Ectodermal cell (in vitro differentiated cells): ENCODE results near the gene DNAH9.
A peak's percentile ranks its signal among the peaks of the same experiment; 100 is the strongest.

ENCODE experiments used
- H3K27ac ChIP-seq: 2 replicates; pipeline ENCODE4 v1.7.0; 2013; ENCODE audit warnings: mild to moderate bottlenecking, low read depth, low read length; ENCODE audit not compliant: insufficient read depth, poor library complexity, severe bottlenecking
- H3K27me3 ChIP-seq: 2 replicates; pipeline ENCODE4 v1.7.0; 2013; ENCODE audit warnings: mild to moderate bottlenecking, low read length; ENCODE audit not compliant: insufficient read depth, control insufficient read depth, poor library complexity, severe bottlenecking
- H3K36me3 ChIP-seq: one replicate; pipeline ENCODE4 v1.7.0; 2013; ENCODE audit warnings: low read length; ENCODE audit not compliant: control insufficient read depth, insufficient read depth
- H3K4me1 ChIP-seq: one replicate; pipeline ENCODE4 v1.7.0; 2013; ENCODE audit warnings: low read length; ENCODE audit not compliant: control insufficient read depth, insufficient read depth
- H3K4me3 ChIP-seq: 2 replicates; pipeline ENCODE4 v1.7.0; 2013; ENCODE audit warnings: low read depth, low read length, control low read depth; ENCODE audit not compliant: insufficient read depth
- H3K9me3 ChIP-seq: 2 replicates; pipeline ENCODE4 v1.7.0; 2013; ENCODE audit warnings: mild to moderate bottlenecking, low read length, moderate library complexity; ENCODE audit not compliant: control insufficient read depth
- WGBS, 2 experiments: methylation state at CpG; one replicate each; pipeline ENCODE4 v1.1.7; 2013; ENCODE audit warnings: missing lambda C conversion rate in 2 of 2; 5-methylcytosine and 5-hydroxymethylcytosine counted together

The DNAH9 gene

DNA sequence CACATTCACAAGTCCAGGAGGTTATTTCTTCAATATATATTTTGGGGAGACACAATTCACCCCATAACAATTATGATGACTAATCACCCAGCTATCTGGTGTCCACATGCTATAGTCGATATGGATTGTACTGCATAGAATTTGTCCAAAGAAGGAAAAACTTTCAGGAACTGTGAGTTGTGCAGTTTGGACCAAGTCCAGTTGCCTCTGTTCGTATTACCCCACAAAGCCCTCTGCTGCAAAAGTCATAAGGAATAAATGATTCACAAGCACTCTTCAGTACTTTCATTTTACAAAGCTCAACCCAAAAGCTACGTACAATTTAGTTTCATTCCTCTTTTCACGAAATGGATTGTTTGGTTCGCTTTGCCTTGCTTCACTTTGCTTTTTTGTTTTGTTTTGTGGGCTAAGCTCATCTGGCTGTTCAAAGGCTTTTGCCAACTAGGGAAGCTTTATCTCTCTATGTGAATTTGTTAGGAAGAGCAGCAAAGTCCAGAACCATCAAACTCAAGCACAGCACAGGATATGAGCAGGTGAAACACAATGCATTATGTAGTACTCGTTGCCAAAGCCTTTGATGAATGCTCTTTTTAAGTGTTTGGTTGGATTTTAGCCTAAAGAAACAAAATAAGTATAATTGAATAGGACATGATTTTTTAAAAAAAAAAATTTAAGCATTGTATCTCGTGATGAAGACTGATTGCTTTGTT is 300.4 kb downstream of the DNAH9 start:
- H3K27ac ChIP-seq: peak overlapping the region; percentile 9
- 87 to 92% methylated on average over 7 of the region's 7 CpGs for WGBS, 2 experiments
- H3K4me3 ChIP-seq: no peak overlapping the region
- H3K36me3 ChIP-seq: no peaks in the 10 kb centered on the region
- no peaks in the 10 kb centered on the region for H3K9me3 ChIP-seq
- no peaks in the 10 kb centered on the region for H3K27me3 ChIP-seq
- H3K4me1 ChIP-seq: no peaks in the 10 kb centered on the region

GRCh38 chr17:11899537-11899942 is 301.3 kb downstream of the DNAH9 start:
- Histone ChIP-seq H3K27me3 (no peaks in the 10 kb centered on the region), H3K36me3 (no peaks in the 10 kb centered on the region), H3K4me3 (no peak overlapping the region), H3K4me1 (no peaks in the 10 kb centered on the region), H3K9me3 (no peaks in the 10 kb centered on the region), H3K27ac (peak overlapping the region; percentile 46)
- 18 to 19% methylated on average over 4 of the region's 4 CpGs for WGBS, 2 experiments

GRCh38 chr17:11900041-11900476 is 301.8 kb downstream of the DNAH9 start:
- WGBS, 2 experiments: 22 to 45% methylated on average over 4 to 6 of the region's 6 CpGs

GRCh38 chr17:11900655-11901054 is 302.4 kb downstream of the DNAH9 start:
- H3K27me3 ChIP-seq: no peaks in the 10 kb centered on the region
- H3K4me1 ChIP-seq: no peaks in the 10 kb centered on the region
- whole genome bisulfite sequencing, 2 experiments: 79 to 89% methylated on average over 3 of the region's 3 CpGs
- no peaks in the 10 kb centered on the region for H3K9me3 ChIP-seq
- no peaks in the 10 kb centered on the region for H3K36me3 ChIP-seq
- peak overlapping the region; percentile 38 for H3K27ac ChIP-seq
- H3K4me3 ChIP-seq: no peak overlapping the region

More at GRCh38 chr17:11900041-11900476, 301.8 kb downstream of the DNAH9 start:
- Histone ChIP-seq H3K27ac (peak overlapping the region; percentile 38), H3K4me3 (no peak overlapping the region), H3K27me3 (no peaks in the 10 kb centered on the region), H3K4me1 (no peaks in the 10 kb centered on the region), H3K36me3 (no peaks in the 10 kb centered on the region), H3K9me3 (no peaks in the 10 kb centered on the region)

DNA sequence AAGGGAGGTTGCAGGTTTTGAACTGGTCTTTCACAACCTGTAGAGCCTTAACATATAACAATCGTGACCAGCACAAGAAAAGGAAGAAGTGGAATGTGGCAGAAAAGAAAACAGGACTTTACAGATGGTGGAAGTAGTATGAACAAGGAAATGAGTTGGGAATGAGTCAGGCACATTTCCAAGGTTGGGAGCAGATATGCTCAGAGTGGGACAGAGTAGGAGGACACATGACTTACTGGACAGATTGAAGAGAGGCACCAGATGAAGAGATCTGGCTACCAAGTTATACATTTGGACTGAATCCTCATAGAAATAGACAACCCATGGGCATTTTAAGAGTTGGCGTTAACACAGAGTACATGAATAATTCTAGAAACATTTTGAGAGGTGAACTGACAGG is 303.7 kb downstream of the DNAH9 start:
- no peaks in the 10 kb centered on the region for H3K9me3 ChIP-seq
- H3K36me3 ChIP-seq: no peaks in the 10 kb centered on the region
- no peak overlapping the region for H3K4me3 ChIP-seq
- 94 to 100% methylated on average over 2 of the region's 2 CpGs for WGBS, 2 experiments
- no peaks in the 10 kb centered on the region for H3K27me3 ChIP-seq
- H3K27ac ChIP-seq: no peak overlapping the region
- H3K4me1 ChIP-seq: no peaks in the 10 kb centered on the region

GRCh38 chr17:11908711-11909146 is 310.5 kb downstream of the DNAH9 start:
- peaks cover 2% of the 10 kb centered on the region for H3K9me3 ChIP-seq
- 82 to 90% methylated on average over 5 to 7 of the region's 7 CpGs for WGBS, 2 experiments

GRCh38 chr17:11909348-11909747 is 311.1 kb downstream of the DNAH9 start:
- no peaks in the 10 kb centered on the region for H3K27me3 ChIP-seq
- H3K27ac ChIP-seq: no peak overlapping the region
- H3K4me3 ChIP-seq: no peak overlapping the region
- WGBS, 2 experiments: 79 to 82% methylated on average over 5 of the region's 5 CpGs
- no peaks in the 10 kb centered on the region for H3K4me1 ChIP-seq
- no peaks in the 10 kb centered on the region for H3K36me3 ChIP-seq
- peaks cover 2% of the 10 kb centered on the region for H3K9me3 ChIP-seq

More at GRCh38 chr17:11908711-11909146, 310.5 kb downstream of the DNAH9 start:
- H3K27ac ChIP-seq: no peak overlapping the region
- H3K27me3 ChIP-seq: no peaks in the 10 kb centered on the region
- no peaks in the 10 kb centered on the region for H3K36me3 ChIP-seq
- H3K4me3 ChIP-seq: no peak overlapping the region
- no peaks in the 10 kb centered on the region for H3K4me1 ChIP-seq

DNA sequence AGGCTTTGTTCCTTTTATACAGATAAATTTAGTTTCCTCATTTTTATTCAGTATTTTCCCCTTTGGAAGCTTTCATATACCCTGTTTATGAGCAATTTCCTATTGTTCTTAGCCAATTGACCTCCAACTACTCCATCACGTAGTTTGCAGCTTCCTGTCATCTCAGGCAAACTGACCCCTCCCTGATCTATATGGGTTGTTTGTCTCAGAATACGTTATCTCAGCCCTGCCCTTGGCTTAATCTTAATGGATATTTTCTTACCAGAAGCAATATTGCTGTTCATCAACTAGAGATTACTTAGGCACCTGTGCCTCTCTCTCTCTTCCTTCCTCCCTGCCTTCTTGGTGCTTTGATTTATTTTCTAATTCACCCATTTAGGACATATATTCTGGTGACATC is 317.8 kb downstream of the DNAH9 start:
- H3K4me1 ChIP-seq: no peaks in the 10 kb centered on the region
- H3K9me3 ChIP-seq: no peaks in the 10 kb centered on the region
- no peaks in the 10 kb centered on the region for H3K27me3 ChIP-seq
- H3K36me3 ChIP-seq: no peaks in the 10 kb centered on the region
- 77 to 83% methylated on average over 2 of the region's 2 CpGs for WGBS, 2 experiments
- no peak overlapping the region for H3K27ac ChIP-seq
- H3K4me3 ChIP-seq: no peak overlapping the region

DNA sequence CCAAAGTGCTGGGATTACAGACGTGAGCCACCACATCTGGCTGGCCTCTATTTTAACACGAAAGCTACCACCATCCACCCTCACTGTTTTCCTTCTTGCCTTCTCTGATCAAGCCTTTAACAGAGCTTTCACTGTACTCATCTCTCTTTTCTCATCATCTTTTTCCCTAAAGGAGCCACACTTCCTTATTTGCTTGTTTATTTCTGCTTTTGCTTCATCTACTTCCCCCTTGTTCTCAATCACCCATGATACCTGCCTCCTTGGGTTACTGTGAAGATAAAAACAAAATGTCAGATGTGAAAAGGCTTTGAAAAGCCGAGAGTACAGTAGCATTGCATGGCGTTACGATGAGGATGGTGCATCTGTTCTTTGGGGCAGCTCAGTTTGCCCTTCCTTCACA is 319.1 kb downstream of the DNAH9 start:
- Histone ChIP-seq H3K27ac (no peak overlapping the region), H3K27me3 (no peaks in the 10 kb centered on the region), H3K9me3 (no peaks in the 10 kb centered on the region), H3K36me3 (no peaks in the 10 kb centered on the region), H3K4me3 (no peak overlapping the region), H3K4me1 (no peaks in the 10 kb centered on the region)
- WGBS, 2 experiments: 90 to 93% methylated on average over 5 of the region's 5 CpGs

GRCh38 chr17:11921296-11921695 is 323.0 kb downstream of the DNAH9 start:
- Histone ChIP-seq H3K27ac (no peak overlapping the region), H3K9me3 (no peaks in the 10 kb centered on the region)

More at GRCh38 chr17:11921296-11921695, 323.0 kb downstream of the DNAH9 start:
- H3K36me3 ChIP-seq: no peaks in the 10 kb centered on the region
- H3K4me1 ChIP-seq: no peaks in the 10 kb centered on the region
- no peak overlapping the region for H3K4me3 ChIP-seq
- 94 to 98% methylated on average over 6 of the region's 6 CpGs for WGBS, 2 experiments
- H3K27me3 ChIP-seq: no peaks in the 10 kb centered on the region
